CD4-positive, CD25-positive, alpha-beta regulatory T cell (primary cell): ENCODE results near the gene COX19. TPM values are rescaled to one million over a fixed set of nuclear protein-coding genes. Genes with fewer than 3 reads are reported as not detected.

ENCODE experiments used
- ATAC-seq, 2 donors: fragments of 150-1000 bp; cut with Tn5 transposase; one replicate each; pipeline ENCODE4 v1.10.0; 2021; ENCODE audit warnings: low read depth in 2 of 2, moderate number of reproducible peaks in 2 of 2, moderate library complexity in 1 of 2
- DNase-seq, 3 donors: peaks; one replicate each; pipeline versions ENCODE4 v3.0.0 to v3.0.0-alpha.2; 2012 to 2022; ENCODE audit warnings: mixed read lengths in 1 of 3
- H3K27ac ChIP-seq: one replicate; pipeline ENCODE4 v1.7.0; 2013; ENCODE audit warnings: mild to moderate bottlenecking, low read length; ENCODE audit not compliant: insufficient read depth, poor library complexity, severe bottlenecking
- H3K27me3 ChIP-seq: one replicate; pipeline ENCODE4 v1.7.0; 2013; ENCODE audit warnings: low read length; ENCODE audit not compliant: control insufficient read depth, insufficient read depth
- H3K36me3 ChIP-seq: one replicate; pipeline ENCODE4 v1.7.0; 2013; ENCODE audit warnings: mild to moderate bottlenecking, low read length, moderate library complexity; ENCODE audit not compliant: control insufficient read depth, insufficient read depth
- H3K4me1 ChIP-seq: 2 replicates; pipeline ENCODE4 v1.7.0; 2013; ENCODE audit warnings: mild to moderate bottlenecking, low read length; ENCODE audit not compliant: insufficient read depth, control insufficient read depth, poor library complexity, severe bottlenecking
- H3K4me3 ChIP-seq: one replicate; pipeline ENCODE4 v1.7.0; 2013; ENCODE audit warnings: low read depth, mild to moderate bottlenecking, low read length, moderate library complexity
- H3K9me3 ChIP-seq, 2 experiments: 1 replicate in 1 of 2; 2 replicates in 1 of 2; pipeline ENCODE4 v1.7.0; 2013; ENCODE audit warnings: low read length in 2 of 2, mild to moderate bottlenecking in 1 of 2, moderate library complexity in 1 of 2; ENCODE audit not compliant: control insufficient read depth in 2 of 2
- H3K27ac Mint-ChIP-seq, 3 donors: one replicate each; pipeline ENCODE4 v1.8.0; 2020 to 2022; ENCODE audit warnings: mild to moderate bottlenecking in 3 of 3, mixed read lengths in 3 of 3, moderate library complexity in 2 of 3
- H3K27me3 Mint-ChIP-seq: one replicate; pipeline ENCODE4 v1.8.0; 2022; ENCODE audit warnings: mild to moderate bottlenecking, mixed read lengths
- H3K36me3 Mint-ChIP-seq: one replicate; pipeline ENCODE4 v1.8.0; 2020; ENCODE audit warnings: mixed read lengths
- H3K4me1 Mint-ChIP-seq, 4 donors: one replicate each; pipeline ENCODE4 v1.8.0; 2020 to 2022; ENCODE audit warnings: mixed read lengths in 4 of 4, mild to moderate bottlenecking in 1 of 4
- H3K4me3 Mint-ChIP-seq, 4 donors: one replicate each; pipeline ENCODE4 v1.8.0; 2020 to 2022; ENCODE audit warnings: mild to moderate bottlenecking in 4 of 4, mixed read lengths in 4 of 4, moderate library complexity in 3 of 4
- H3K9me3 Mint-ChIP-seq, 7 donors: one replicate each; pipeline ENCODE4 v1.8.0; 2020 to 2022; ENCODE audit warnings: mixed read lengths in 7 of 7, mild to moderate bottlenecking in 3 of 7, moderate library complexity in 2 of 7
- polyA plus RNA-seq, 4 donors: library from polyadenylated mRNA; unstranded; fragments of 300-500 nt; fragmentation: Illumina TruSeq; gene quantifications; one replicate each; pipeline ENCODE4 v1.2.3, GENCODE V29; 2021
- total RNA-seq: library from RNA; stranded (reverse); gene quantifications from one replicate; pipeline ENCODE4 v1.2.3, GENCODE V29; 2022

COX19 gene
- total and polyA plus RNA-seq, 5 donors from 2014 or later: 18.3 to 36.8 (median 24.9) TPM

- no peaks in the 10 kb centered on the region for H3K36me3 Mint-ChIP-seq
- no peak overlapping the region for H3K4me3 Mint-ChIP-seq
- Histone ChIP-seq H3K9me3 (peaks cover 0 to under 1% of the 10 kb centered on the region in 2 experiments), H3K27me3 (no peaks in the 10 kb centered on the region), H3K27ac (no peak overlapping the region), H3K4me3 (no peak overlapping the region), H3K36me3 (no peaks in the 10 kb centered on the region), H3K4me1 (peaks cover 8% of the 10 kb centered on the region)
- H3K9me3 Mint-ChIP-seq: peaks cover 0 to 6% (median 0%) of the 10 kb centered on the region in 7 donors
- DNase-seq: no peak
- H3K27ac Mint-ChIP-seq: no peak overlapping the region
- H3K27me3 Mint-ChIP-seq: no peaks in the 10 kb centered on the region
- H3K4me1 Mint-ChIP-seq: peaks cover 0 to 4% (median 3%) of the 10 kb centered on the region in 4 donors
- peak in 1 of 2 donors; percentile 8 for ATAC-seq
Observed at GRCh38 chr7:935164-935873, 40.0 kb downstream of the COX19 start.

- no peak overlapping the region for H3K27ac ChIP-seq
- H3K4me3 Mint-ChIP-seq: no peak overlapping the region
- H3K4me3 ChIP-seq: no peak overlapping the region
- H3K9me3 ChIP-seq: no peaks in the 10 kb centered on the region
- ATAC-seq (no peak), DNase-seq (no peak)
- H3K27ac Mint-ChIP-seq: no peak overlapping the region
- H3K4me1 Mint-ChIP-seq: peaks cover 4 to 9% (median 8%) of the 10 kb centered on the region in 4 donors
- H3K4me1 ChIP-seq: peaks cover 8% of the 10 kb centered on the region
- H3K27me3 Mint-ChIP-seq: no peaks in the 10 kb centered on the region
- H3K36me3 Mint-ChIP-seq: no peaks in the 10 kb centered on the region
- no peaks in the 10 kb centered on the region for H3K27me3 ChIP-seq
- H3K36me3 ChIP-seq: no peaks in the 10 kb centered on the region
- no peaks in the 10 kb centered on the region for H3K9me3 Mint-ChIP-seq
Observed at GRCh38 chr7:934469-935163, 40.7 kb downstream of the COX19 start.

- H3K27me3 Mint-ChIP-seq: no peaks in the 10 kb centered on the region
- H3K9me3 Mint-ChIP-seq: no peaks in the 10 kb centered on the region
Observed at GRCh38 chr7:932651-932975, 42.7 kb downstream of the COX19 start.

GRCh38 chr7:931871-932650 lies 43.3 kb downstream of the COX19 start:
- Histone ChIP-seq H3K27me3 (no peaks in the 10 kb centered on the region), H3K27ac (no peak overlapping the region), H3K9me3 (no peaks in the 10 kb centered on the region), H3K36me3 (no peaks in the 10 kb centered on the region), H3K4me1 (peaks cover 8% of the 10 kb centered on the region), H3K4me3 (no peak overlapping the region)
- Mint-ChIP-seq H3K4me1 (peaks cover 4 to 18% (median 13%) of the 10 kb centered on the region in 4 donors), H3K36me3 (no peaks in the 10 kb centered on the region), H3K27me3 (no peaks in the 10 kb centered on the region), H3K27ac (no peak overlapping the region), H3K4me3 (no peak overlapping the region), H3K9me3 (no peaks in the 10 kb centered on the region)
- ATAC-seq: no peak
- DNase-seq: no peak

More at GRCh38 chr7:932651-932975, 42.7 kb downstream of the COX19 start:
- Histone ChIP-seq H3K4me1 (peaks cover 8% of the 10 kb centered on the region), H3K27ac (no peak overlapping the region), H3K4me3 (no peak overlapping the region), H3K9me3 (no peaks in the 10 kb centered on the region), H3K27me3 (no peaks in the 10 kb centered on the region), H3K36me3 (no peaks in the 10 kb centered on the region)
- H3K4me1 Mint-ChIP-seq: peaks cover 4 to 17% (median 11%) of the 10 kb centered on the region in 4 donors
- H3K4me3 Mint-ChIP-seq: no peak overlapping the region
- ATAC-seq (no peak), DNase-seq (no peak)
- H3K27ac Mint-ChIP-seq: no peak overlapping the region
- H3K36me3 Mint-ChIP-seq: no peaks in the 10 kb centered on the region

GRCh38 chr7:930975-931758 lies 44.2 kb downstream of the COX19 start:
- no peak overlapping the region for H3K27ac ChIP-seq
- DNase-seq (no peak), ATAC-seq (no peak)
- peaks cover under 1% of the 10 kb centered on the region for H3K4me1 ChIP-seq
- H3K27me3 ChIP-seq: no peaks in the 10 kb centered on the region
- H3K36me3 ChIP-seq: no peaks in the 10 kb centered on the region
- no peaks in the 10 kb centered on the region for H3K27me3 Mint-ChIP-seq
- no peaks in the 10 kb centered on the region for H3K9me3 Mint-ChIP-seq
- no peaks in the 10 kb centered on the region for H3K9me3 ChIP-seq
- no peak overlapping the region for H3K27ac Mint-ChIP-seq
- H3K36me3 Mint-ChIP-seq: no peaks in the 10 kb centered on the region
- peak overlapping the region in 1 of 4 donors; percentile 58 for H3K4me3 Mint-ChIP-seq
- peaks cover 4 to 17% (median 9%) of the 10 kb centered on the region in 4 donors for H3K4me1 Mint-ChIP-seq
- no peak overlapping the region for H3K4me3 ChIP-seq

- Histone ChIP-seq H3K27me3 (no peaks in the 10 kb centered on the region), H3K36me3 (no peaks in the 10 kb centered on the region), H3K9me3 (no peaks in the 10 kb centered on the region), H3K4me1 (peaks cover 9% of the 10 kb centered on the region), H3K27ac (no peak overlapping the region), H3K4me3 (no peak overlapping the region)
- Mint-ChIP-seq H3K27ac (peak overlapping the region in 2 of 3 donors; percentile 65 to 75), H3K4me1 (peaks cover 4 to 21% (median 11%) of the 10 kb centered on the region in 4 donors), H3K36me3 (no peaks in the 10 kb centered on the region), H3K27me3 (no peaks in the 10 kb centered on the region), H3K9me3 (no peaks in the 10 kb centered on the region), H3K4me3 (peak overlapping the region in 2 of 4 donors; percentile 65 to 81)
- ATAC-seq (no peak), DNase-seq (no peak)
Observed at GRCh38 chr7:929311-929711, 46.0 kb downstream of the COX19 start.

- no peaks in the 10 kb centered on the region for H3K27me3 ChIP-seq
- H3K9me3 ChIP-seq: no peaks in the 10 kb centered on the region
- no peaks in the 10 kb centered on the region for H3K36me3 Mint-ChIP-seq
- ATAC-seq (no peak), DNase-seq (no peak)
- no peaks in the 10 kb centered on the region for H3K9me3 Mint-ChIP-seq
- H3K27ac ChIP-seq: no peak overlapping the region
- no peak overlapping the region for H3K4me3 ChIP-seq
- H3K4me1 Mint-ChIP-seq: peaks cover 4 to 31% (median 15%) of the 10 kb centered on the region in 4 donors
- peak overlapping the region in 2 of 4 donors; percentile 27 to 35 for H3K4me3 Mint-ChIP-seq
- H3K4me1 ChIP-seq: peaks cover 30% of the 10 kb centered on the region
- no peaks in the 10 kb centered on the region for H3K27me3 Mint-ChIP-seq
- no peaks in the 10 kb centered on the region for H3K36me3 ChIP-seq
- peak overlapping the region in 1 of 3 donors; percentile 55 for H3K27ac Mint-ChIP-seq
Observed at GRCh38 chr7:927031-927671, 48.2 kb downstream of the COX19 start.
